PC-9 (cell line): ENCODE results near the gene SEC61B. TPM values are rescaled to one million over a fixed set of nuclear protein-coding genes. Genes with fewer than 3 reads are reported as not detected.

ENCODE experiments used
- BruUV-seq: library from RNA; stranded (reverse); fragments of 400-500 nt; replicated peaks from 2 replicates; lab custom pipeline; 2021; lab: Mats Ljungman, UMichigan
- CTCF ChIA-PET: fragments of 300-600 bp; sonication (Branson Sonifier 250); formaldehyde crosslinking; loops from one replicate; lab custom pipeline; 2022; ENCODE audit warnings: antibody characterized with exemption; lab: Charles Lee
- POLR2A ChIA-PET: fragments of 300-600 bp; sonication (Branson Sonifier 250); formaldehyde crosslinking; loops from one replicate; lab custom pipeline; 2022; ENCODE audit warnings: antibody characterized with exemption; ENCODE audit not compliant: unreplicated experiment; lab: Charles Lee
- DNase-seq, 2 experiments: peaks; one replicate each; pipeline versions ENCODE4 v3.0.0 to v3.0.0-alpha.2; 2015 to 2022; ENCODE audit warnings: mixed read lengths in 1 of 2
- H2AFZ ChIP-seq: fragments of 200-600 bp; sonication (generic); 2 replicates; pipeline ENCODE4 v1.8.1; 2017; ENCODE audit warnings: antibody characterized with exemption
- H3F3A ChIP-seq: fragments of 200-600 bp; sonication (generic); 2 replicates; pipeline ENCODE4 v1.8.1; 2017; ENCODE audit warnings: antibody characterized with exemption, mild to moderate bottlenecking, low read depth; ENCODE audit not compliant: insufficient read depth
- H3K27ac ChIP-seq: fragments of 200-600 bp; sonication (generic); 2 replicates; pipeline ENCODE4 v1.6.1; 2016; ENCODE audit warnings: mixed run types
- H3K27me3 ChIP-seq: fragments of 200-600 bp; sonication (generic); 2 replicates; pipeline ENCODE4 v1.6.1; 2016; ENCODE audit warnings: low read depth, mixed run types; ENCODE audit not compliant: insufficient read depth
- H3K36me3 ChIP-seq: fragments of 200-600 bp; sonication (generic); 2 replicates; pipeline ENCODE4 v1.6.1; 2016; ENCODE audit warnings: low read depth, mixed run types
- H3K4me1 ChIP-seq: fragments of 200-600 bp; sonication (generic); replicated peaks from 2 replicates; pipeline ENCODE4 v1.6.1; 2016; ENCODE audit warnings: mixed run types; ENCODE audit not compliant: insufficient read depth
- H3K4me2 ChIP-seq: fragments of 200-600 bp; sonication (generic); 2 replicates; pipeline ENCODE4 v1.6.1; 2017; ENCODE audit warnings: mixed run types
- H3K4me3 ChIP-seq: fragments of 200-600 bp; sonication (generic); 2 replicates; pipeline ENCODE4 v1.6.1; 2016; ENCODE audit warnings: mixed run types
- H3K79me2 ChIP-seq: fragments of 200-600 bp; sonication (generic); 2 replicates; pipeline ENCODE4 v1.6.1; 2017; ENCODE audit warnings: low read depth, mixed run types
- H3K9me2 ChIP-seq: fragments of 200-600 bp; sonication (generic); 2 replicates; pipeline ENCODE4 v1.8.1; 2017; ENCODE audit warnings: mild to moderate bottlenecking; ENCODE audit not compliant: insufficient read depth
- H3K9me3 ChIP-seq: fragments of 200-600 bp; sonication (generic); 2 replicates; pipeline ENCODE4 v1.8.1; 2016; ENCODE audit warnings: low read depth; ENCODE audit not compliant: insufficient read depth
- H4K20me1 ChIP-seq: fragments of 200-600 bp; sonication (generic); 2 replicates; pipeline ENCODE4 v1.8.1; 2017; ENCODE audit not compliant: insufficient read depth
- CTCF ChIP-seq: fragments of 200-600 bp; sonication (generic); conservative IDR thresholded peaks from 2 replicates; pipeline ENCODE4 v1.6.1; 2017; ENCODE audit warnings: mixed run types, antibody characterized with exemption, mild to moderate bottlenecking, moderate library complexity
- EZH2 ChIP-seq: fragments of 200-600 bp; sonication (generic); IDR thresholded peaks from 2 replicates; pipeline ENCODE4 v1.8.0; 2017; ENCODE audit warnings: antibody characterized with exemption, low read depth
- intact Hi-C: fragments of 100-400 bp; cut with micrococcal nuclease; formaldehyde crosslinking; loops from one replicate; pipeline ENCODE4 v1.10.0; 2022; ENCODE audit not compliant: unreplicated experiment
- total RNA-seq: library from RNA; stranded (reverse); gene quantifications from 2 replicates; pipeline ENCODE4 v1.2.3, GENCODE V29; 2021

Gene SEC61B
- total RNA-seq, 1 experiment from 2014 or later: 163 TPM

GRCh38 chr9:99180199-99180598, 41.9 kb upstream of the SEC61B start:
- no peak overlapping the region for H3K4me2 ChIP-seq
- H3K9me2 ChIP-seq: no peaks in the 10 kb centered on the region
- BruUV-seq: no TSS peak
- H3K9me3 ChIP-seq: no peaks in the 10 kb centered on the region
- no peak overlapping the region for H2AFZ ChIP-seq
- CTCF ChIA-PET: no interaction called here
- H3K79me2 ChIP-seq: no peaks in the 10 kb centered on the region
- H3K27ac ChIP-seq: no peak overlapping the region
- intact Hi-C loops: loop anchor here (5.0 to 10.0 kb wide), 4 partner anchors 87 to 1417 kb away; no protein-coding TSS in a partner anchor
- H3K36me3 ChIP-seq: no peaks in the 10 kb centered on the region
- no peak for DNase-seq
- TF ChIP-seq CTCF: no peak
- TF ChIP-seq EZH2: no peak
- POLR2A ChIA-PET: no interaction called here
- no peaks in the 10 kb centered on the region for H4K20me1 ChIP-seq
- no peaks in the 10 kb centered on the region for H3K4me1 ChIP-seq
- H3K27me3 ChIP-seq: no peaks in the 10 kb centered on the region
- H3F3A ChIP-seq: no peaks in the 10 kb centered on the region
- H3K4me3 ChIP-seq: no peak overlapping the region

- DNase-seq: no peak
- no peaks in the 10 kb centered on the region for H3K36me3 ChIP-seq
- no peak overlapping the region for H3K27ac ChIP-seq
- no TSS peak for BruUV-seq
- no peaks in the 10 kb centered on the region for H4K20me1 ChIP-seq
- no peaks in the 10 kb centered on the region for H3K9me2 ChIP-seq
- POLR2A ChIA-PET: no interaction called here
- no peaks in the 10 kb centered on the region for H3K79me2 ChIP-seq
- H3K9me3 ChIP-seq: no peaks in the 10 kb centered on the region
- no peak overlapping the region for H3K4me2 ChIP-seq
- intact Hi-C loops: loop anchor here (5.0 to 10.0 kb wide), 4 partner anchors 87 to 1417 kb away; no protein-coding TSS in a partner anchor
- CTCF ChIA-PET: no interaction called here
- no peak overlapping the region for H2AFZ ChIP-seq
- TF ChIP-seq EZH2 (no peak), CTCF (no peak)
- no peaks in the 10 kb centered on the region for H3K27me3 ChIP-seq
- no peaks in the 10 kb centered on the region for H3F3A ChIP-seq
- H3K4me1 ChIP-seq: no peaks in the 10 kb centered on the region
- H3K4me3 ChIP-seq: no peak overlapping the region
Observed at GRCh38 chr9:99180662-99181061, 41.4 kb upstream of the SEC61B start.

GRCh38 chr9:99181206-99181605, 40.9 kb upstream of the SEC61B start:
- DNase-seq: no peak
- Histone ChIP-seq H2AFZ (no peak overlapping the region), H3K27me3 (no peaks in the 10 kb centered on the region), H3K9me3 (no peaks in the 10 kb centered on the region), H3K9me2 (no peaks in the 10 kb centered on the region), H3K27ac (no peak overlapping the region), H3K4me3 (no peak overlapping the region), H3K4me2 (no peak overlapping the region), H4K20me1 (no peaks in the 10 kb centered on the region), H3F3A (no peaks in the 10 kb centered on the region), H3K4me1 (no peaks in the 10 kb centered on the region), H3K79me2 (no peaks in the 10 kb centered on the region), H3K36me3 (no peaks in the 10 kb centered on the region)
- ChIA-PET POLR2A (no interaction called here), CTCF (no interaction called here)
- intact Hi-C loops: loop anchor here (5.0 to 10.0 kb wide), 4 partner anchors 86 to 1416 kb away; no protein-coding TSS in a partner anchor
- BruUV-seq: no TSS peak
- TF ChIP-seq CTCF (no peak), EZH2 (no peak)
